MM.1S (cell line): ENCODE data around the gene FAM180B.

ENCODE experiments used
- DNase-seq: peaks from one replicate; pipeline ENCODE4 v3.0.0-alpha.2; 2015
- H2AFZ ChIP-seq: fragments of 300-600 bp; sonication (generic); 2 replicates; pipeline ENCODE4 v1.6.0; 2016; ENCODE audit warnings: antibody characterized with exemption, low read length
- H3F3A ChIP-seq: fragments of 300-600 bp; sonication (generic); 2 replicates; pipeline ENCODE4 v1.6.1; 2016; ENCODE audit warnings: mild to moderate bottlenecking, antibody characterized with exemption, low read length, moderate library complexity, mixed read lengths; ENCODE audit not compliant: insufficient read depth
- H3K27ac ChIP-seq: fragments of 300-600 bp; sonication (generic); 2 replicates; pipeline ENCODE4 v1.5.1; 2016; ENCODE audit warnings: mild to moderate bottlenecking, low read length
- H3K27me3 ChIP-seq: fragments of 300-600 bp; sonication (generic); replicated peaks from 2 replicates; pipeline ENCODE4 v1.6.0; 2016; ENCODE audit warnings: low read length; ENCODE audit not compliant: insufficient read depth
- H3K36me3 ChIP-seq: fragments of 300-600 bp; sonication (generic); replicated peaks from 2 replicates; pipeline ENCODE4 v1.6.1; 2016; ENCODE audit warnings: mild to moderate bottlenecking, low read length, mixed read lengths; ENCODE audit not compliant: insufficient read depth
- H3K4me1 ChIP-seq: fragments of 300-600 bp; sonication (generic); 2 replicates; pipeline ENCODE4 v1.6.1; 2016; ENCODE audit warnings: low read length, mixed read lengths
- H3K4me2 ChIP-seq: fragments of 300-600 bp; sonication (generic); 2 replicates; pipeline ENCODE4 v1.6.0; 2016; ENCODE audit warnings: low read depth, low read length
- H3K4me3 ChIP-seq: fragments of 300-600 bp; sonication (generic); 2 replicates; pipeline ENCODE4 v1.5.1; 2016; ENCODE audit warnings: low read length, mixed read lengths
- H3K79me2 ChIP-seq: fragments of 300-600 bp; sonication (generic); 2 replicates; pipeline ENCODE4 v1.6.1; 2016; ENCODE audit warnings: mixed run types, low read length, mixed read lengths
- H3K9ac ChIP-seq: fragments of 300-600 bp; sonication (generic); 2 replicates; pipeline ENCODE4 v1.6.1; 2016; ENCODE audit warnings: low read length, mixed read lengths
- H3K9me2 ChIP-seq: fragments of 300-600 bp; sonication (generic); replicated peaks from 2 replicates; pipeline ENCODE4 v1.6.1; 2016; ENCODE audit warnings: mild to moderate bottlenecking, low read length, mixed read lengths; ENCODE audit not compliant: insufficient read depth
- H3K9me3 ChIP-seq: fragments of 300-600 bp; sonication (generic); replicated peaks from 2 replicates; pipeline ENCODE4 v1.6.1; 2016; ENCODE audit warnings: mild to moderate bottlenecking, low read length, mixed read lengths; ENCODE audit not compliant: insufficient read depth
- H4K20me1 ChIP-seq: fragments of 300-600 bp; sonication (generic); 2 replicates; pipeline ENCODE4 v1.6.1; 2016; ENCODE audit warnings: mild to moderate bottlenecking, low read length, moderate library complexity, mixed read lengths; ENCODE audit not compliant: insufficient read depth
- EZH2 ChIP-seq: fragments of 300-600 bp; sonication (generic); optimal IDR thresholded peaks from 2 replicates; pipeline ENCODE3; 2017; ENCODE audit warnings: low read depth, mild to moderate bottlenecking, antibody characterized with exemption, low read length, mixed read lengths
- EZH2phosphoT487 ChIP-seq: fragments of 300-600 bp; sonication (generic); IDR thresholded peaks from 2 replicates; pipeline ENCODE4 v1.6.1; 2018; ENCODE audit warnings: antibody characterized with exemption, low read length
- TF ChIP-seq, protein P1 (sequence below): fragments of 300-600 bp; sonication (generic); IDR thresholded peaks from 2 replicates; pipeline ENCODE4 v1.5.1; 2016; ENCODE audit warnings: antibody characterized with exemption, low read length, mixed read lengths

Gene FAM180B

DNA sequence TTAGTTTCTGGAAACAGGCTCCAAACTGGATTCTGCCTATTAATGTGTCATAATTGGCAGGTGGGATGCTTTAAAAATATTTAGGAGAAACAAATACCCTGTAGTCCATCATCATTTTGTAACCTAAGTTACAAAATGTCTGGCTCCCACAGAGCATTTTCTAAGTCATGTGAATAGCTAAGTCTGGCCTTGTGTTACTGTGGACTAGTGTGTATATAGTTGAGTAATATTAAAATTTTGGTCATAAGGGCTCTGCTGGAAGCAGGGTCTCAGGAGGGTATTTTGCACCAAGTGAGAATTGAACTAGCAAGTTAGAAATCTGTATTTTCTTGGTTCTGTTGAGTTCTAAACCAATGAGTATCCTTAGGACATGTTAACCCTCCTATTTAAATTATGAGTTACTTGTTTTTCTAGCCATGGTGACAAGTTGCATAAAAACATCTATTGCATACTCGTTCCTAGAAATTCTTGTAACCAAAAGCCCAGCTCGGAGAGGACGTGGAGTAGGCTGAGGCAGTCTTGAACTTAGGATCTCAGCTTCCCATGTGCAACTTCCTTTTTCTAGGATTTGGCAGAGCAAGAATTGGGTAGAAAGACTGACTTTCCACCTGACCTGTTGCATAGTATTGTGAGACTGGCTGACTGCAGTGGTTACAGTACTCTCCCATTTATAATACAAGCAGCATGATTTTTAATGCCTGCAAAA, 15.7 kb upstream of the FAM180B start:
- Histone ChIP-seq H3K79me2 (peaks cover 78% of the 10 kb centered on the region), H4K20me1 (no peaks in the 10 kb centered on the region), H3K9ac (no peak overlapping the region), H3K9me3 (no peaks in the 10 kb centered on the region), H3K27me3 (no peaks in the 10 kb centered on the region), H3K4me3 (no peak overlapping the region), H3K4me2 (no peak overlapping the region), H3K36me3 (peaks cover 4% of the 10 kb centered on the region; the same call in 1 of the 2 replicates), H3F3A (no peaks in the 10 kb centered on the region), H3K9me2 (no peaks in the 10 kb centered on the region), H2AFZ (no peak overlapping the region), H3K27ac (no peak overlapping the region), H3K4me1 (0 out of 2 replicates have a peak, but pooled peaks cover 4% of the 10 kb centered on the region)
- TF ChIP-seq EZH2phosphoT487 (no peak), EZH2 (no peak)
- TF ChIP-seq, protein P1, sequence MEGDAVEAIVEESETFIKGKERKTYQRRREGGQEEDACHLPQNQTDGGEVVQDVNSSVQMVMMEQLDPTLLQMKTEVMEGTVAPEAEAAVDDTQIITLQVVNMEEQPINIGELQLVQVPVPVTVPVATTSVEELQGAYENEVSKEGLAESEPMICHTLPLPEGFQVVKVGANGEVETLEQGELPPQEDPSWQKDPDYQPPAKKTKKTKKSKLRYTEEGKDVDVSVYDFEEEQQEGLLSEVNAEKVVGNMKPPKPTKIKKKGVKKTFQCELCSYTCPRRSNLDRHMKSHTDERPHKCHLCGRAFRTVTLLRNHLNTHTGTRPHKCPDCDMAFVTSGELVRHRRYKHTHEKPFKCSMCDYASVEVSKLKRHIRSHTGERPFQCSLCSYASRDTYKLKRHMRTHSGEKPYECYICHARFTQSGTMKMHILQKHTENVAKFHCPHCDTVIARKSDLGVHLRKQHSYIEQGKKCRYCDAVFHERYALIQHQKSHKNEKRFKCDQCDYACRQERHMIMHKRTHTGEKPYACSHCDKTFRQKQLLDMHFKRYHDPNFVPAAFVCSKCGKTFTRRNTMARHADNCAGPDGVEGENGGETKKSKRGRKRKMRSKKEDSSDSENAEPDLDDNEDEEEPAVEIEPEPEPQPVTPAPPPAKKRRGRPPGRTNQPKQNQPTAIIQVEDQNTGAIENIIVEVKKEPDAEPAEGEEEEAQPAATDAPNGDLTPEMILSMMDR: no peak
- DNase-seq: no peak

DNA sequence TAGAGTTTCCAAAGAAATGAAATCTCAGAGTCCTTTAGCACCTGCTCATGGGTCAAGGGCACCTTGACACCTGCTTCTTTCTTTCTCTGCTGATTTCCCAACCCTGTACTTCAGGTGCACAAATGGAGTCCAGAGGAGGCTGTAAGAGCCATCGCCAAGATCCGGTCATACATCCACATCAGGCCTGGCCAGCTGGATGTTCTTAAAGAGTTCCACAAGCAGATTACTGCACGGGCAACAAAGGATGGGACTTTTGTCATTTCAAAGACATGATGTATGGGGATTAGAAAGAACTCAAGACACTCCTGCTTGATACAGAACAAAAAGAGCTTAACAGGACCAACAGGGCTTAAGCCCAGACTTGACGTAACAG, 15.1 kb upstream of the FAM180B start:
- peaks cover 75% of the 10 kb centered on the region for H3K79me2 ChIP-seq

DNA sequence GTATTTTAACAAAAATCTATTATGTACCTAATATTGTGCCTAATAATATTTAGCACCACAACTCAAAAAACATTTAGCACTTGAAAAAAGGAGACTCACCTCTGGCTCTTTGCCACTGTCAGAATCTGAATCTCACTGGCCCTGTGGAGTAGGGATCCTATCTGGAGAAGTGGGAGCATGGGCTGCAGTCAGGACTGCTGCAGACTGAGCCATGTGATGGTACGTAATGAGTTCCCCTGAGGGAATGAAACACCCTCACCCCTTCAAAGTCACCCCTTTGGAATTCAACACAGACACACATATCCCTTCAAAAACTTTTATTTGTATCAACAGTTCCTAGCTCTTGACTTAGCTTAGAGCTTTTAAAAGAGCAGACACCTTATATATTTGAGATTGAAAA, 14.6 kb upstream of the FAM180B start:
- Histone ChIP-seq H3K9me3 (no peaks in the 10 kb centered on the region), H3F3A (no peaks in the 10 kb centered on the region), H3K9ac (no peak overlapping the region), H4K20me1 (no peaks in the 10 kb centered on the region), H3K27me3 (no peaks in the 10 kb centered on the region), H2AFZ (no peak overlapping the region), H3K27ac (no peak overlapping the region), H3K9me2 (no peaks in the 10 kb centered on the region), H3K36me3 (peaks cover 4% of the 10 kb centered on the region; the same call in 1 of the 2 replicates), H3K4me3 (no peak overlapping the region), H3K4me1 (no peaks in the 10 kb centered on the region), H3K79me2 (peaks cover 75% of the 10 kb centered on the region), H3K4me2 (no peak overlapping the region)
- TF ChIP-seq EZH2phosphoT487 (no peak), EZH2 (no peak)
- TF ChIP-seq, protein P1: no peak
- DNase-seq: no peak

More for the DNA sequence above, 15.1 kb upstream of the FAM180B start:
- Histone ChIP-seq H3K9ac (no peak overlapping the region), H2AFZ (no peak overlapping the region), H3K9me3 (no peaks in the 10 kb centered on the region), H3F3A (no peaks in the 10 kb centered on the region), H3K4me1 (0 out of 2 replicates have a peak, but pooled peaks cover 4% of the 10 kb centered on the region), H3K4me3 (no peak overlapping the region), H3K27me3 (no peaks in the 10 kb centered on the region), H3K4me2 (no peak overlapping the region), H3K27ac (no peak overlapping the region), H3K36me3 (peaks cover 4% of the 10 kb centered on the region; the same call in 1 of the 2 replicates), H3K9me2 (no peaks in the 10 kb centered on the region), H4K20me1 (no peaks in the 10 kb centered on the region)
- no peak for TF ChIP-seq EZH2
- no peak for TF ChIP-seq EZH2phosphoT487
- TF ChIP-seq, protein P1: no peak
- DNase-seq: no peak
